ENCODE results near the gene SNCB. TPM values are rescaled to one million over a fixed set of nuclear protein-coding genes. Genes with fewer than 3 reads are reported as not detected.

Gene SNCB
- total RNA-seq, 1 donor from 2014 or later: 0.44 TPM

DNA sequence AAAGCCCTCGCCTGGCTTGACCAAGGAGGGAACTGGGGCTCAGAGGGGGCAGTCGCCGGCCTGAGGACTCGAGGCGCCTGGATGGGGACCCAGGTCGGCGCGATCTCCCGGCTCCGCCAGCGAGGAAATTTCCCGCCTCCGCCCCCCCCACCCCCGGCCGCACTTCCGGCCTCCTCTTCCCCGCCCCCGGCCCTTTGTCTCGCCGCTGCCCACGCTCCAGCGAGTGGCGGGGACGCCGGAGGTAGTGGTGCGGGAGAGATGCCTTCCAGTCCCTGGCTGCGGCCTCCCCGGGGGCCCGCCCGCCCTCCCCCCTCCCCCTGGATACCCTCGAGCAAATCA, 19.9 kb downstream of the SNCB start:
- H3K27me3 ChIP-seq (ENCODE audit: low read depth): peaks cover 62% of the 10 kb centered on the region
- DNase-seq: no peak
- peaks cover 16% of the 10 kb centered on the region for H3K4me1 ChIP-seq
- H3K4me3 ChIP-seq: peak overlapping the region; percentile 73
- H3K9me3 ChIP-seq (replicated peaks): no peaks in the 10 kb centered on the region
- TF ChIP-seq, protein P1, sequence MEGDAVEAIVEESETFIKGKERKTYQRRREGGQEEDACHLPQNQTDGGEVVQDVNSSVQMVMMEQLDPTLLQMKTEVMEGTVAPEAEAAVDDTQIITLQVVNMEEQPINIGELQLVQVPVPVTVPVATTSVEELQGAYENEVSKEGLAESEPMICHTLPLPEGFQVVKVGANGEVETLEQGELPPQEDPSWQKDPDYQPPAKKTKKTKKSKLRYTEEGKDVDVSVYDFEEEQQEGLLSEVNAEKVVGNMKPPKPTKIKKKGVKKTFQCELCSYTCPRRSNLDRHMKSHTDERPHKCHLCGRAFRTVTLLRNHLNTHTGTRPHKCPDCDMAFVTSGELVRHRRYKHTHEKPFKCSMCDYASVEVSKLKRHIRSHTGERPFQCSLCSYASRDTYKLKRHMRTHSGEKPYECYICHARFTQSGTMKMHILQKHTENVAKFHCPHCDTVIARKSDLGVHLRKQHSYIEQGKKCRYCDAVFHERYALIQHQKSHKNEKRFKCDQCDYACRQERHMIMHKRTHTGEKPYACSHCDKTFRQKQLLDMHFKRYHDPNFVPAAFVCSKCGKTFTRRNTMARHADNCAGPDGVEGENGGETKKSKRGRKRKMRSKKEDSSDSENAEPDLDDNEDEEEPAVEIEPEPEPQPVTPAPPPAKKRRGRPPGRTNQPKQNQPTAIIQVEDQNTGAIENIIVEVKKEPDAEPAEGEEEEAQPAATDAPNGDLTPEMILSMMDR (IDR thresholded peaks at IDR 0.05; ENCODE audit: borderline replicate concordance): no peak
- peak overlapping the region; percentile 33 for H3K27ac ChIP-seq (replicated peaks)
- intact Hi-C loops (cut with micrococcal nuclease): no loop called here
- no peaks in the 10 kb centered on the region for H3K36me3 ChIP-seq

DNA sequence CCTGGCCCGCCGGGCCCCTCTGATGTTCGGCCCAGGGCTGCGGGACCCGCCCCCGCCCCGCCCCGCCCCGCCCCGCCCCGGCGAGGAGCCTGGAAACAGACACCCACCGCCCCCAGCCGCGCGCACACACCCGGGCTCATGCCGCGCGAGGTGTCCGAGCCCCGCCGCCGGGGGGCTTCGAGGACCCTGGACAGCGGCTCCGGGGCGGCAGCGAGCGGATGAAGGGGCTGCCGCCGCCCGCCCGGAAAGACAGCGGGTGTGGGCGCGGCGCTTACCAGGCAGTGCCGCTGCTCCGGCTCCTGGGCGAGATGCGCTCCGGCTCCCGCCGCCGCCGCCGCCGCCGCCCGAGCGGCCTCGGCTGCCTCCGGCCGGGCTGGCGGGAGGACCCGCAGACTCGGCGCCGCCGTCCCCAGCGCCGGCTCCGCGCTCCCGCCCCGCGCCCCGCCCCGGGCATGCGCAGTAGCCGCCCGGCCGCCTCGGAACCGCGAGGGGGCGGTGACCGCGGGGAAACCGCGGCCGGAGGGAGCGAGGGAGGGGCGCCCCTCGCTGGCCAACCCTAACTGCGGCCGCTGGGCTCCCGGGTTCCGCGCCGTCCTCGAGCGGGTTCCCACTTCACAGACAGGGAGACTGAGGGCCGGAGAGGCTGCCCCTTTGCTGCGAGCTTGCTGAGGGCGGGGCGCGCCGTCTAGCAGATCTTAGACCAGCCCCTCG, 20.5 kb downstream of the SNCB start, which contains the start of gene GPRIN1:
GPRIN1 (minus strand) TSS at position 433 of the 711 bp plus-strand sequence. CDS start 10,322 bp downstream, outside the sequence.
- H3K4me1 ChIP-seq: peaks cover 16% of the 10 kb centered on the region
- H3K27ac ChIP-seq (replicated peaks): peak within 1 kb of the TSS; percentile 33
- H3K4me3 ChIP-seq: peak within 1 kb of the TSS; percentile 73
- intact Hi-C loops (cut with micrococcal nuclease): no loop called here
- no peaks in the 10 kb centered on the region for H3K36me3 ChIP-seq
- DNase-seq: peak; percentile 48
- H3K9me3 ChIP-seq (replicated peaks): no peaks in the 10 kb centered on the region
- TF ChIP-seq, protein P1 (IDR thresholded peaks at IDR 0.05; ENCODE audit: borderline replicate concordance): peak; percentile 50
- H3K27me3 ChIP-seq (ENCODE audit: low read depth): peaks cover 57% of the 10 kb centered on the region

DNA sequence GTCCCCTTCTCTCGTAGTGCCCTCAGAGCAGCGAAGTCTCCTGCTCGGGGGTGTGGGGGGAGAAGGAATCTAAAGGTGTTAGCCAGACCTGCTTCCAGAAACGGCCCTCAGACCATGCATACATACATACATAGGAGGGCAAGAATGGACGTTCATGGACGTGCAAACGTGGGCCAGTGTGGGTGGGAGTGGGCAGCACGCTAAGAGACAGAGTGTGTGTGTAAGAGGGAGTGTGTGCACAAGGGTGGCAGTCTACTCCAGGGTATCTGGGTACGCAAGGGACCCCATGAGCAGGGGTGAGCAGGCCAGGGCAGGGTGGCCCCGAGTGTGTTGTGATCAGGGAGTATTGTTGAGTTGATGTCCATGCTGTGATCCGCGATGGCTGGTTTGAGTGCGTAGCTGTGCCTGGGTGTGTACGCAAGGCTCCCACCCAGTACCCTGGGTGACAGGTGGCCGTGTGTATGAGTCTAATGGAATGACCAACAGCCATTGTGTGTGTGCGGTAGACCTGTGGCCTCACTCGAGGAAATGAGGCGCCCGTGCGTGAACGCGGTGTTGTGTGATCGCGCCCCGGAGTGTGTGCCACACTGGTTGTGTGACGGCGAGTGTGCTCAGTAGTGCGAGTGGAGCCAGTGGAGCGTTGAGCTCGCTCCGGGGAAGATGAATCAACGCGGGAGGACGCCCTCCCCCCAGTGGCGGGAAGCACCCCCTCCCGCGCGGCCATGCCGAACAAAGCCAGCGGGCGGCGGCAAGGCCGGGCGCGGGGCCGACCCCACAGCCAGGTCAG, 21.2 kb downstream of the SNCB start:
- Histone ChIP-seq H3K27me3 (ENCODE audit: low read depth) (peaks cover 54% of the 10 kb centered on the region), H3K9me3 (replicated peaks) (no peaks in the 10 kb centered on the region), H3K4me3 (peak overlapping the region; percentile 73), H3K36me3 (no peaks in the 10 kb centered on the region), H3K4me1 (peaks cover 16% of the 10 kb centered on the region), H3K27ac (replicated peaks) (no peak overlapping the region)
- DNase-seq: no peak
- intact Hi-C loops (cut with micrococcal nuclease): no loop called here
- TF ChIP-seq, protein P1 (IDR thresholded peaks at IDR 0.05; ENCODE audit: borderline replicate concordance): no peak

DNA sequence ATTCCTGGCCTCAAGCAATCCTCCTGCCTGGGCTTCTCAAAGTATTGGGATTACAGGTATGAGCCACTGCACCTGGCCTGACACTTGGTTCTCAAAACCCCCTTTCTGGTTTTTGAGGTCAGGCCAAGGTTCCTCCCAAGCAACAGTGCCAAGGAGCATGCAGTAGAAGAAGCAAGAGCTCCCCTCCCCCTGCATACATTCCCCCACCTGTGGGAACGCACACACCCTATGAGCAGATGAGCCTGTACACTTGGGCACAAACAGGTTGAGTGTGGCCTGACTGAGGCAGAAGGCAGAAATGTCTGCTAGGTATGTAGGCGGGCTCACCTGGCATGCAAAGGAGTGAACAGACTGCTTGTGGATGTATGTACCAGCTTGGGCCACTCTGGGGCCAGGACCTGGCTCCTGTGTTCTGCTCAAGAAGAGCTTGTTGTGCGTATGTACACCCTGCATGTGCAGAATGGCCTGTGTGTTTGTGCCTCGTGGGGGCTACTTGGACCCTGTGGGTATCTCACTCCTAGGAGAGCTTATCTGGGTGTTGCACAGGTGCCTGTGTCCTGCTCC, 22.1 kb downstream of the SNCB start:
- H3K27me3 ChIP-seq (ENCODE audit: low read depth): peaks cover 56% of the 10 kb centered on the region
- no peaks in the 10 kb centered on the region for H3K36me3 ChIP-seq
- no peaks in the 10 kb centered on the region for H3K9me3 ChIP-seq (replicated peaks)
- TF ChIP-seq, protein P1 (IDR thresholded peaks at IDR 0.05; ENCODE audit: borderline replicate concordance): no peak
- H3K27ac ChIP-seq (replicated peaks): no peak overlapping the region
- intact Hi-C loops (cut with micrococcal nuclease): no loop called here
- no peak overlapping the region for H3K4me3 ChIP-seq
- no peak for DNase-seq
- H3K4me1 ChIP-seq: peaks cover 16% of the 10 kb centered on the region

DNA sequence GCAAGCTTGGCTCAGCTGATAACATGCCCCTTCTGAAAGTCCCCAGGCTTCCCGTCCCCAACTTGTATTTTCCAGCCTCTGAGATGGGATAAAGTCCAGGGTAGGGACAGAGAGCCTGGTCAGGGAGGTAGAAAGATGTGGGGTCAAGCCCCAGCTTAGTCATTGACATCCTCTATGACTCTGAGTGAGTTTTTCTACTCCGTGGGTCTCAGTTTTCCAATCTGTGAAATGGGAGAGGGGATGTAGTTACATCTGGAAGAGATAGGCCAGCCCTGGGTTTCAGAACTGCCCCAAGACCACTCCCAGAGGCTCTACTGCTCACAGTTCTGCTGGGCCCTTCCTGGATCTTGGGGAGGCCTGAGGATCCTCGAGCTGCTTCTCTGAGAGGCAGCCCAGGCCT, 23.5 kb downstream of the SNCB start:
- H3K36me3 ChIP-seq: no peaks in the 10 kb centered on the region
- peaks cover 16% of the 10 kb centered on the region for H3K4me1 ChIP-seq
- DNase-seq: no peak
- TF ChIP-seq, protein P1 (IDR thresholded peaks at IDR 0.05; ENCODE audit: borderline replicate concordance): no peak
- intact Hi-C loops (cut with micrococcal nuclease): no loop called here
- H3K27me3 ChIP-seq (ENCODE audit: low read depth): peaks cover 47% of the 10 kb centered on the region
- H3K9me3 ChIP-seq (replicated peaks): no peaks in the 10 kb centered on the region
- no peak overlapping the region for H3K27ac ChIP-seq (replicated peaks)
- H3K4me3 ChIP-seq: no peak overlapping the region

Measured in left ventricle myocardium inferior (tissue), 1 donor.